Right cardiac atrium (tissue), 5 donors: ENCODE data around the gene LAMP5. TPM values are rescaled to one million over a fixed set of nuclear protein-coding genes. Genes with fewer than 3 reads are reported as not detected.

ENCODE experiments used
- ATAC-seq, 2 donors: fragments of 200-7000 bp; cut with Tn5 transposase; one replicate each; pipeline versions ENCODE4 v1.8.0 to v1.9.1; 2020; ENCODE audit warnings: moderate library complexity in 2 of 2, mild to moderate bottlenecking in 1 of 2
- DNase-seq, 3 donors: peaks; one replicate each; pipeline ENCODE4 v3.0.0-alpha.2; 2020
- H3K27ac ChIP-seq: one replicate; pipeline ENCODE4 v1.5.1; 2013; ENCODE audit warnings: mild to moderate bottlenecking, low read length, control low read depth, moderate library complexity
- H3K27me3 ChIP-seq: one replicate; pipeline ENCODE4 v1.6.1; 2013; ENCODE audit not compliant: control insufficient read depth, insufficient read depth
- H3K4me1 ChIP-seq: one replicate; pipeline ENCODE4 v1.6.1; 2013; ENCODE audit warnings: low read length; ENCODE audit not compliant: control insufficient read depth, insufficient read depth
- H3K4me3 ChIP-seq: one replicate; pipeline ENCODE4 v1.5.1; 2013; ENCODE audit warnings: low read length, control low read depth
- H3K9me3 ChIP-seq: one replicate; pipeline ENCODE4 v1.6.1; 2013; ENCODE audit warnings: low read length; ENCODE audit not compliant: control insufficient read depth
- WGBS: extraction: QIAGEN DNeasy Blood & Tissue Kit; methylation state at CpG from one replicate; pipeline ENCODE4 v1.1.7; 2013; 5-methylcytosine and 5-hydroxymethylcytosine counted together
- intact Hi-C, 4 donors: fragments of 100-400 bp; cut with DNase I; formaldehyde crosslinking; loops; one replicate each; pipeline versions ENCODE4 v1.11.0 to v1.14.0; 2022 to 2023
- polyA plus RNA-seq: library from polyadenylated mRNA; stranded (reverse); fragments of 200-250 nt; gene quantifications from one replicate; pipeline ENCODE4 v1.2.3, GENCODE V29; 2013
- total RNA-seq, 4 donors: library from RNA; stranded (reverse); fragmentation: NEBNext Ultra II Directional; extraction: Animal tissue kit (Norgen Biotek cat#: 25700); gene quantifications; one replicate each; pipeline ENCODE4 v1.2.1, GENCODE V29; 2021
- donor health status: healthy with polysubstance abuse.
- donor health status: DM: no; HTN: yes; CAD: no.
- donor health status: DM: no; HTN: no; CAD: no.
- donor health status: DM: no; HTN: yes; CAD: no; lungs with severe emphysema.
- donor health status: DM: yes; HTN: yes; CAD: no.

The LAMP5 gene
- total and polyA plus RNA-seq, 5 donors, result 0.07 TPM; not detected in 4

DNA sequence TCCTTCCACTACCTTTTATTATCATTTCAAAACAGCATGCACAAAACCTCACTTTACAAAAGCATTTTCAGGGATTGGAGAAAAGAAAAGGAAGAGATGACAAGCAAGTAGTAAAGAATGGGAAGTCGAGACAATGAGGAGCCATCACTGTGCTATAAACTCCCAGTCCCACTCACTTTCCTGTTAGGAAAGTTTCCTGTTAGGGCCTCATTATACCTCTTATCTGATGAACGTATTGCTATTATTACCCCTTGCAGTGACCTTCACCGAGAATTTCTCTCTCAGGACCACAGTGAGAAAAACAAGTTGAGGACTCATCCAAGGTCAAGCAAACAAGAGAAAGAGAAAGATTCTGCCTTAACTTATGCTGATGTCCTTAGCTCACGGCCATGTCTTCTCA, 28.8 kb downstream of the LAMP5 start:
- no peak overlapping the region for H3K4me3 ChIP-seq
- no peaks in the 10 kb centered on the region for H3K4me1 ChIP-seq
- H3K9me3 ChIP-seq, result no peaks in the 10 kb centered on the region
- intact Hi-C loops, result no loop called here
- H3K27me3 ChIP-seq, result no peaks in the 10 kb centered on the region
- DNase-seq (no peak), ATAC-seq (no peak)
- H3K27ac ChIP-seq, result no peak overlapping the region
- WGBS, result 43% methylated on average over 4 of the region's 4 CpGs

DNA sequence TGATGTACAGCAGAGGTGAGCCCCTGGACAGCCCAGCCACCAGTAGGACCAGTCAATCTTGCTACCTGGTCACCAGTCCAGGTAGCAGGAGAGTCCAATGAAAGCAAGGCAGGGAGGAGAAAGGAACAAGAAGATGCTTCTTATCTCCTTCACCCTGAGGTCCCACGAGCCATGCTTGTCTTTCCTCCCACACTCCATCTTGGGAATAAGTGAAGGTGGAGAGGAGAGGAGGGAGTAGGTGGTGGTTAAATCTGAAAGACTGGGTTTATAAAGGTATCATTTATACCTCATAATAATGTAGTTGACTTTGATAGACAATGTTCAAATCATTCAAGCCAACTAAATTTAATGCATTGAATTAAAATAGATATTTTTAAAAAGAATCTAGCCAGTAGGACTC, 35.9 kb downstream of the LAMP5 start:
- Histone ChIP-seq H3K27ac (no peak overlapping the region), H3K27me3 (no peaks in the 10 kb centered on the region), H3K4me3 (no peak overlapping the region), H3K4me1 (no peaks in the 10 kb centered on the region), H3K9me3 (no peaks in the 10 kb centered on the region)
- ATAC-seq (no peak), DNase-seq (no peak)
- intact Hi-C loops, result no loop called here
- WGBS, result 89% methylated on average over 1 of the region's 1 CpG

- no peak overlapping the region for H3K27ac ChIP-seq
- intact Hi-C loops, result no loop called here
- 84% methylated on average over 2 of the region's 2 CpGs for WGBS
- H3K4me1 ChIP-seq, result no peaks in the 10 kb centered on the region
- DNase-seq (no peak), ATAC-seq (no peak)
- H3K27me3 ChIP-seq, result no peaks in the 10 kb centered on the region
- H3K9me3 ChIP-seq, result no peaks in the 10 kb centered on the region
- no peak overlapping the region for H3K4me3 ChIP-seq
Observed at GRCh38 chr20:9550871-9551270, 36.5 kb downstream of the LAMP5 start.

- no peak overlapping the region for H3K27ac ChIP-seq
- H3K4me3 ChIP-seq, result no peak overlapping the region
- no peaks in the 10 kb centered on the region for H3K27me3 ChIP-seq
- no peaks in the 10 kb centered on the region for H3K4me1 ChIP-seq
- DNase-seq (no peak), ATAC-seq (no peak)
- no peaks in the 10 kb centered on the region for H3K9me3 ChIP-seq
- WGBS, result 57% methylated on average over 4 of the region's 4 CpGs
- intact Hi-C loops, result no loop called here
Observed at GRCh38 chr20:9551808-9552550, 37.6 kb downstream of the LAMP5 start.

GRCh38 chr20:9555781-9556180, 41.4 kb downstream of the LAMP5 start:
- no peaks in the 10 kb centered on the region for H3K27me3 ChIP-seq
- H3K4me1 ChIP-seq, result no peaks in the 10 kb centered on the region
- WGBS, result 82% methylated on average over 2 of the region's 2 CpGs
- H3K9me3 ChIP-seq, result no peaks in the 10 kb centered on the region
- DNase-seq (no peak), ATAC-seq (no peak)
- H3K27ac ChIP-seq, result no peak overlapping the region
- no peak overlapping the region for H3K4me3 ChIP-seq
- intact Hi-C loops, result no loop called here

DNA sequence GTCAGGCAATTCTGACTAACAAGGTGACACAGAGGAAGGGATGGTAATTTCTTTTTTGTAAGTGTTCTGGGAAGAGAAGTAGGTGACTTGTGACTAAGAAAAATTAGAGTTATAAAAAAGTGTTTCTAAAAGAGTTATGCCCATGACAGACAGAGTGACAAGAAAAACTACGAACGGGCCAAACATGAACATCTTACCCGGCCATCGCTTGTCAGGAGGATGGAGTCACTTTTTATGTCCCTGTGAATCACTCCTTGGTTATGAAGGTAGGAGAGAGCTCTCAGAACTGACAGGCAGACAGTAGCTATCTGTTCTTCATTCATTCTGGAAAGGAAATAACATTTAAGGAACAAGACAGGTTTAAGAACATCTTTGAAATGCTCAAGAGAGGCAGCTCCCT, 43.0 kb downstream of the LAMP5 start:
- H3K27me3 ChIP-seq, result no peaks in the 10 kb centered on the region

GRCh38 chr20:9565910-9566550, 51.6 kb downstream of the LAMP5 start:
- no peaks in the 10 kb centered on the region for H3K9me3 ChIP-seq
- 89% methylated on average over 20 of the region's 20 CpGs for WGBS
- H3K4me3 ChIP-seq, result no peak overlapping the region
- intact Hi-C loops, result no loop called here
- no peak for DNase-seq
- H3K4me1 ChIP-seq, result no peaks in the 10 kb centered on the region
- ATAC-seq, result no peak
- H3K27ac ChIP-seq, result no peak overlapping the region
- H3K27me3 ChIP-seq, result no peaks in the 10 kb centered on the region

More for the DNA sequence above, 43.0 kb downstream of the LAMP5 start:
- no peaks in the 10 kb centered on the region for H3K4me1 ChIP-seq
- no peak overlapping the region for H3K4me3 ChIP-seq
- DNase-seq (no peak), ATAC-seq (no peak)
- intact Hi-C loops, result no loop called here
- no peak overlapping the region for H3K27ac ChIP-seq
- 90% methylated on average over 4 of the region's 4 CpGs for WGBS
- no peaks in the 10 kb centered on the region for H3K9me3 ChIP-seq

- H3K9me3 ChIP-seq, result no peaks in the 10 kb centered on the region
- no peaks in the 10 kb centered on the region for H3K4me1 ChIP-seq
- H3K4me3 ChIP-seq, result no peak overlapping the region
- H3K27me3 ChIP-seq, result no peaks in the 10 kb centered on the region
- ATAC-seq (no peak), DNase-seq (no peak)
- intact Hi-C loops, result no loop called here
- WGBS, result 82% methylated on average over 1 of the region's 1 CpG
- H3K27ac ChIP-seq, result no peak overlapping the region
Observed at GRCh38 chr20:9566977-9567376, 52.6 kb downstream of the LAMP5 start.

GRCh38 chr20:9570612-9571011, 56.2 kb downstream of the LAMP5 start:
- ATAC-seq (no peak), DNase-seq (no peak)
- Histone ChIP-seq H3K4me1 (no peaks in the 10 kb centered on the region), H3K27me3 (no peaks in the 10 kb centered on the region), H3K4me3 (no peak overlapping the region), H3K27ac (no peak overlapping the region), H3K9me3 (no peaks in the 10 kb centered on the region)
- WGBS, result 24% methylated on average over 2 of the region's 2 CpGs
- intact Hi-C loops, result no loop called here

DNA sequence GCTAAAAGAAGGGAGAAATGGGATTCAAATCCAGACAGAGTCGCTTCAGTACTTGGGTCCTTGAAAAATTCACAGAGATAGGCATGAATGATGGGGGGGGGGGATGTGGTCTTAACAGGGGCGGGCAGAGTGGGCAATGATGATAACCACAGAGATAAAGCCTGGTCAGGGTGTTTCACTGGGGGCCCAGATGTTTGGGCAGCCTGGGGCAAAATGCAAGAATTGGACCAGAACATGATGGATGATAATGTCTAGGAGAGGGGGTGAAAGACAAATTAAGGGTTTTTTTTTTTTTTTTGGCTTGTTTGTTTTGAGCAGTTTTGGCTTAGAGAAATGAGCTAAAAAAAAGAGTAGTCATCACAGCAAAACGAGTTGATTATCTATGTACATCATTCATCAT, 57.4 kb downstream of the LAMP5 start:
- intact Hi-C loops, result no loop called here
- no peak overlapping the region for H3K4me3 ChIP-seq
- no peaks in the 10 kb centered on the region for H3K4me1 ChIP-seq
- 35% methylated on average over 3 of the region's 3 CpGs for WGBS
- H3K27ac ChIP-seq, result no peak overlapping the region
- ATAC-seq (no peak), DNase-seq (no peak)
- no peaks in the 10 kb centered on the region for H3K27me3 ChIP-seq
- H3K9me3 ChIP-seq, result no peaks in the 10 kb centered on the region

DNA sequence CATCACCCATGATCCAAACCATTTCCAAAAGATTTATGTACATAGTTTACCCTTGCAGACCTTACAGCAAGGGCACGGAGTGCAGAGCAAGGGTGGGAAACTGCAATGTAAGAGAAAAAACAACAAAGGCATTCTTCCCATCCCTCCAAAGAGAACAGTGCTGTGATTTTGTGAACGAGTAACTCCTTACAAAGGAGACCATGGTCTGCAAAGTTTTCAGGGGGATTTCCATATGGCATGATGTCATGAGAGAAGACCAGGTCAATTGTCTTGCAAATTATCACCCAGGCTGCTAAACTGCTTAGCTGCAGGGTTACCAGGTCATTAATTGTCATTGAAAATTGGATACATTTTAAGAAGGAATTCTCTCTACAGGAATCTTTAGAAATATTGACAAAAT, 58.3 kb downstream of the LAMP5 start:
- no peaks in the 10 kb centered on the region for H3K27me3 ChIP-seq
- DNase-seq (no peak), ATAC-seq (no peak)
- no peak overlapping the region for H3K4me3 ChIP-seq
- no peaks in the 10 kb centered on the region for H3K4me1 ChIP-seq
- 21% methylated on average over 2 of the region's 2 CpGs for WGBS
- H3K9me3 ChIP-seq, result no peaks in the 10 kb centered on the region
- intact Hi-C loops, result no loop called here
- no peak overlapping the region for H3K27ac ChIP-seq
